H1 (cell line): ENCODE results near the gene TRPV6. TPM values are rescaled to one million over a fixed set of nuclear protein-coding genes. Genes with fewer than 3 reads are reported as not detected.

Experiments
- CTCF ChIA-PET: fragments of 300-600 bp; sonication (Branson Sonifier 250); formaldehyde crosslinking; loops from one replicate; lab custom pipeline; 2021; ENCODE audit not compliant: partially characterized antibody; lab: Charles Lee
- POLR2A ChIA-PET: fragments of 300-600 bp; sonication (Branson Sonifier 250); formaldehyde crosslinking; loops from one replicate; lab custom pipeline; 2021; ENCODE audit warnings: inconsistent platforms; ENCODE audit not compliant: partially characterized antibody; lab: Charles Lee
- DNase-seq, 2 experiments: peaks; one replicate each; pipeline versions ENCODE4 v3.0.0 to v3.0.0-alpha.2; 2010 to 2022; ENCODE audit warnings: low spot score in 2 of 2, low read depth in 1 of 2, mixed read lengths in 1 of 2
- FAIRE-seq: peaks from 2 replicates; lab custom pipeline; 2011; peaks lifted over from hg19 to GRCh38; lab: Jason Lieb, UNC
- H2AFZ ChIP-seq: 2 replicates; pipeline ENCODE4 v1.8.1; 2012; ENCODE audit warnings: low read length, inconsistent platforms
- H2AK5ac ChIP-seq: 2 replicates; pipeline ENCODE4 v1.6.1; 2013; ENCODE audit warnings: low read depth, low read length
- H2BK120ac ChIP-seq: replicated peaks from 2 replicates; pipeline ENCODE3; 2013; ENCODE audit warnings: low read depth, low read length, inconsistent platforms
- H2BK12ac ChIP-seq: 2 replicates; pipeline ENCODE4 v1.6.1; 2013; ENCODE audit warnings: low read depth, low read length
- H2BK15ac ChIP-seq: 2 replicates; pipeline ENCODE4 v1.6.1; 2013; ENCODE audit warnings: low read length
- H2BK20ac ChIP-seq: 2 replicates; pipeline ENCODE4 v1.6.1; 2013; ENCODE audit warnings: low read length
- H2BK5ac ChIP-seq: 2 replicates; pipeline ENCODE4 v1.6.1; 2013; ENCODE audit warnings: low read depth, low read length
- H3K14ac ChIP-seq: 2 replicates; pipeline ENCODE4 v1.6.1; 2013; ENCODE audit warnings: inconsistent platforms; ENCODE audit not compliant: insufficient read length
- H3K18ac ChIP-seq: 2 replicates; pipeline ENCODE4 v1.6.1; 2013; ENCODE audit warnings: low read length; ENCODE audit errors: extremely low read depth
- H3K23ac ChIP-seq: 2 replicates; pipeline ENCODE4 v1.6.1; 2013; ENCODE audit warnings: inconsistent platforms; ENCODE audit not compliant: insufficient read length
- H3K23me2 ChIP-seq: 2 replicates; pipeline ENCODE4 v1.6.1; 2013; ENCODE audit warnings: low read depth, low read length
- H3K27ac ChIP-seq: 2 replicates; pipeline ENCODE4 v1.6.1; 2011; ENCODE audit warnings: low read depth, low read length, inconsistent platforms
- H3K27me3 ChIP-seq, 4 experiments: replicated peaks in 1 of 4; 1 replicate in 1 of 4; 2 replicates in 3 of 4; pipeline versions ENCODE4 v1.6.1 to v1.8.1; 2011 to 2013; ENCODE audit warnings: low read length in 3 of 4, mild to moderate bottlenecking in 3 of 4, inconsistent platforms in 2 of 4, mixed read lengths in 2 of 4, moderate library complexity in 1 of 4; ENCODE audit not compliant: control insufficient read depth in 3 of 4, insufficient read depth in 3 of 4; ENCODE audit errors: extremely low read depth in 1 of 4
- H3K36me3 ChIP-seq, 4 experiments: 2 replicates each; pipeline versions ENCODE4 v1.6.1 to v1.8.1; 2011 to 2013; ENCODE audit warnings: mild to moderate bottlenecking in 4 of 4, low read length in 3 of 4, moderate library complexity in 2 of 4, control low read depth in 1 of 4, inconsistent platforms in 1 of 4; ENCODE audit not compliant: insufficient read depth in 4 of 4, control insufficient read depth in 2 of 4
- H3K4ac ChIP-seq: replicated peaks from 2 replicates; pipeline ENCODE3; 2013; ENCODE audit warnings: low read length, low read depth, mixed read lengths, inconsistent platforms; ENCODE audit not compliant: insufficient read length
- H3K4me1 ChIP-seq, 4 experiments: replicated peaks in 1 of 4; 1 replicate in 1 of 4; 2 replicates in 3 of 4; pipeline versions ENCODE4 v1.6.1 to v1.8.1; 2011 to 2013; ENCODE audit warnings: low read length in 3 of 4, inconsistent platforms in 2 of 4, mixed read lengths in 1 of 4; ENCODE audit not compliant: insufficient read depth in 4 of 4, control insufficient read depth in 3 of 4
- H3K4me2 ChIP-seq, 2 experiments: 2 replicates each; pipeline versions ENCODE4 v1.6.1 to v1.8.1; 2011 to 2013; ENCODE audit warnings: low read depth in 2 of 2, low read length in 2 of 2, control low read depth in 1 of 2, inconsistent platforms in 1 of 2, mild to moderate bottlenecking in 1 of 2; ENCODE audit not compliant: insufficient read depth in 1 of 2
- H3K4me3 ChIP-seq, 4 experiments: fragments of 200-600, 300-600 bp in 1 of 4; sonication (generic), shearing (Covaris generic), sonication (Bioruptor Twin) in 1 of 4; 2 replicates each; pipeline versions ENCODE4 v1.5.1 to v1.8.1; 2011 to 2016; ENCODE audit warnings: low read length in 4 of 4, low read depth in 3 of 4, control low read depth in 2 of 4, inconsistent platforms in 2 of 4, mild to moderate bottlenecking in 2 of 4, mixed read lengths in 1 of 4, moderate library complexity in 1 of 4; ENCODE audit not compliant: insufficient read depth in 2 of 4; ENCODE audit errors: extremely low read depth in 1 of 4
- H3K56ac ChIP-seq: replicated peaks from 2 replicates; pipeline ENCODE3; 2013; ENCODE audit warnings: low read depth, mild to moderate bottlenecking, mixed read lengths, low read length, inconsistent platforms; ENCODE audit not compliant: insufficient read length
- H3K79me1 ChIP-seq: 2 replicates; pipeline ENCODE4 v1.6.1; 2013; ENCODE audit warnings: low read depth, low read length, control low read depth
- H3K79me2 ChIP-seq, 2 experiments: 2 replicates each; pipeline versions ENCODE4 v1.6.1 to v1.8.1; 2012 to 2013; ENCODE audit warnings: low read length in 2 of 2, mild to moderate bottlenecking in 2 of 2, inconsistent platforms in 1 of 2; ENCODE audit not compliant: insufficient read depth in 2 of 2, control insufficient read depth in 1 of 2
- H3K9ac ChIP-seq, 4 experiments: replicated peaks in 1 of 4; 1 replicate in 1 of 4; 2 replicates in 3 of 4; pipeline versions ENCODE4 v1.6.1 to v1.8.1; 2011 to 2013; ENCODE audit warnings: low read depth in 3 of 4, low read length in 3 of 4, control low read depth in 2 of 4, mild to moderate bottlenecking in 2 of 4, moderate library complexity in 2 of 4, inconsistent platforms in 1 of 4; ENCODE audit errors: extremely low read depth in 1 of 4
- H3K9me3 ChIP-seq, 2 experiments: 2 replicates each; pipeline versions ENCODE4 v1.6.1 to v1.8.1; 2012 to 2013; ENCODE audit warnings: mild to moderate bottlenecking in 2 of 2, moderate library complexity in 2 of 2, control low read depth in 1 of 2, inconsistent platforms in 1 of 2, low read depth in 1 of 2, low read length in 1 of 2, mixed read lengths in 1 of 2; ENCODE audit not compliant: insufficient read depth in 2 of 2
- H4K20me1 ChIP-seq, 2 experiments: replicated peaks in 1 of 2; 2 replicates each; pipeline versions ENCODE3 to v1.8.1; 2011 to 2013; ENCODE audit warnings: inconsistent platforms in 2 of 2, low read length in 2 of 2, mild to moderate bottlenecking in 1 of 2; ENCODE audit not compliant: insufficient read depth in 2 of 2, control insufficient read depth in 1 of 2
- H4K5ac ChIP-seq: 2 replicates; pipeline ENCODE4 v1.6.1; 2013; ENCODE audit warnings: low read length, low read depth, mixed read lengths, inconsistent platforms; ENCODE audit not compliant: insufficient read length
- H4K8ac ChIP-seq: 2 replicates; pipeline ENCODE4 v1.8.0; 2013; ENCODE audit warnings: mild to moderate bottlenecking, moderate library complexity, low read length, inconsistent platforms; ENCODE audit not compliant: insufficient read depth; ENCODE audit errors: extremely low read depth
- H4K91ac ChIP-seq: replicated peaks from 2 replicates; pipeline ENCODE3; 2013; ENCODE audit warnings: low read length, mixed read lengths, inconsistent platforms; ENCODE audit not compliant: insufficient read length
- BACH1 ChIP-seq: IDR thresholded peaks from 2 replicates; pipeline ENCODE4 v1.6.1; 2012; ENCODE audit warnings: low read length, improper control_type of control experiment
- CBX5 ChIP-seq: fragments of 300-800, 300-1000 bp; sonication (generic); IDR thresholded peaks from 2 replicates; pipeline ENCODE4 v1.7.1; 2016; ENCODE audit warnings: antibody characterized with exemption, low read length, low read depth
- CEBPB ChIP-seq: IDR thresholded peaks from 2 replicates; pipeline ENCODE4 v1.6.1; 2012; ENCODE audit warnings: low read depth, low read length
- CREB1 ChIP-seq: IDR thresholded peaks from 2 replicates; pipeline ENCODE4 v1.6.1; 2012; ENCODE audit warnings: inconsistent platforms
- GABPA ChIP-seq: IDR thresholded peaks from 2 replicates; pipeline ENCODE4 v1.6.1; 2011; ENCODE audit warnings: mild to moderate bottlenecking, low read length, moderate library complexity, borderline replicate concordance; ENCODE audit not compliant: insufficient read depth
- KDM4A ChIP-seq: IDR thresholded peaks from one replicate; pipeline ENCODE4 v1.7.1; 2012; ENCODE audit warnings: low read depth, mild to moderate bottlenecking, moderate library complexity, low read length, inconsistent platforms; ENCODE audit not compliant: severe bottlenecking
- KDM5A ChIP-seq: fragments of 200-600 bp; IDR thresholded peaks from 2 replicates; pipeline ENCODE4 v1.7.1; 2012; ENCODE audit warnings: mild to moderate bottlenecking, low read length, inconsistent platforms, mixed read lengths
- NRF1 ChIP-seq: IDR thresholded peaks from 2 replicates; pipeline ENCODE4 v1.6.1; 2011; ENCODE audit warnings: mild to moderate bottlenecking, low read depth, low read length, improper control_type of control experiment
- SIN3A ChIP-seq, 2 experiments: IDR thresholded peaks in 1 of 2; conservative IDR thresholded peaks in 1 of 2; 2 replicates each; pipeline ENCODE4 v1.6.1; 2011 to 2012; ENCODE audit warnings: low read length in 2 of 2, improper control_type of control experiment in 1 of 2, low read depth in 1 of 2, mild to moderate bottlenecking in 1 of 2
- SIRT6 ChIP-seq: IDR thresholded peaks from one replicate; pipeline ENCODE4 v1.7.1; 2012; ENCODE audit warnings: low read length, inconsistent platforms
- SIX5 ChIP-seq: IDR thresholded peaks from 2 replicates; pipeline ENCODE4 v1.6.1; 2011; ENCODE audit warnings: mild to moderate bottlenecking, low read depth, low read length
- SP1 ChIP-seq: IDR thresholded peaks from 2 replicates; pipeline ENCODE4 v1.6.1; 2011; ENCODE audit warnings: low read depth, low read length
- SP2 ChIP-seq: IDR thresholded peaks from 2 replicates; pipeline ENCODE4 v1.6.1; 2012; ENCODE audit warnings: mild to moderate bottlenecking, low read length, inconsistent platforms
- TAF7 ChIP-seq: optimal IDR thresholded peaks from 2 replicates; pipeline ENCODE3; 2011; ENCODE audit warnings: low read depth, mild to moderate bottlenecking, inconsistent platforms, low read length, moderate library complexity, borderline replicate concordance
- polyA plus RNA-seq, 7 experiments: library from polyadenylated mRNA; depleted of rRNA in 3 of 7; stranded (reverse) in 5 of 7; unstranded in 2 of 7; fragments of >200 nt in 5 of 7; fragments of 200-250 nt in 2 of 7; gene quantifications; 1 replicate in 5 of 7; 2 replicates in 1 of 7; 4 replicates in 1 of 7; pipeline versions ENCODE4 v1.2.1 to v1.2.3, GENCODE V29; 2011 to 2013; ENCODE audit warnings: missing spikeins in 2 of 7, mixed read lengths in 2 of 7
- total RNA-seq: library from RNA; stranded (reverse); fragmentation: NEBNext Ultra II Directional; extraction: Animal tissue kit (Norgen Biotek cat#: 25700); gene quantifications from 2 replicates; pipeline ENCODE4 v1.2.1, GENCODE V29; 2021

TRPV6 gene
- total and polyA plus RNA-seq, 2 of the 8 experiments (the other 6 are each of a cell fraction or from before 2014, with no cell fraction given) = 0.52 to 1.1 TPM

GRCh38 chr7:142859411-142859810 lies 26.1 kb downstream of the TRPV6 start:
- FAIRE-seq (no peak), DNase-seq (no peak)
- H3K27me3 ChIP-seq = peaks cover 0 to 12% (median 6%) of the 10 kb centered on the region in 4 experiments; a peak in 4 of 7 replicates
- no peak overlapping the region for H3K23ac ChIP-seq
- H3K27ac ChIP-seq = no peak overlapping the region
- H3K4me2 ChIP-seq = no peak overlapping the region
- peaks cover 0 to 3% of the 10 kb centered on the region in 2 experiments for H4K20me1 ChIP-seq
- CTCF ChIA-PET = interaction anchor here (0.6 to 10.2 kb wide), 7 partner anchors 9 to 146 kb away, joined by 3 to 87 read pairs (median 5); no protein-coding TSS in a partner anchor
- H3K4me3 ChIP-seq = no peak overlapping the region
- H4K5ac ChIP-seq = no peak overlapping the region
- no peak overlapping the region for H4K91ac ChIP-seq
- H3K79me2 ChIP-seq = no peaks in the 10 kb centered on the region
- TF ChIP-seq CREB1 (no peak), NRF1 (no peak), CEBPB (no peak), SP2 (no peak), BACH1 (no peak), CBX5 (no peak), SIN3A (conservative IDR thresholded peaks at IDR 0.05 in 1 of 2, IDR thresholded peaks at IDR 0.05 in 1 of 2; ENCODE audit: low read depth in 1 of 2, low read length in 2 of 2) (no peak), SIRT6 (no peak), KDM5A (no peak), GABPA (no peak), TAF7 (no peak), SP1 (no peak), KDM4A (no peak), SIX5 (no peak)
- no peak overlapping the region for H2AK5ac ChIP-seq
- H3K9ac ChIP-seq = no peak overlapping the region
- no peak overlapping the region for H2BK20ac ChIP-seq
- H3K18ac ChIP-seq = no peak overlapping the region
- no peak overlapping the region for H3K4ac ChIP-seq
- no peak overlapping the region for H2BK5ac ChIP-seq
- H3K9me3 ChIP-seq = no peaks in the 10 kb centered on the region
- H3K14ac ChIP-seq = no peak overlapping the region
- no peak overlapping the region for H2AFZ ChIP-seq
- no peaks in the 10 kb centered on the region for H3K36me3 ChIP-seq
- H2BK15ac ChIP-seq = no peak overlapping the region
- H2BK12ac ChIP-seq = no peak overlapping the region
- no peak overlapping the region for H2BK120ac ChIP-seq
- H3K4me1 ChIP-seq = peaks cover 1 to 17% (median 10%) of the 10 kb centered on the region in 4 experiments; a peak in 5 of 7 replicates
- POLR2A ChIA-PET = interaction anchor here (0.9 kb wide), 1 partner anchor 13 kb away, joined by 3 read pairs; no protein-coding TSS in a partner anchor
- peaks cover 6% of the 10 kb centered on the region; the same call in 1 of the 2 replicates for H3K23me2 ChIP-seq
- H3K79me1 ChIP-seq = no peaks in the 10 kb centered on the region
- H4K8ac ChIP-seq = no peak overlapping the region
- no peak overlapping the region for H3K56ac ChIP-seq
